ENCODE data around the gene PEF1. TPM values are rescaled to one million over a fixed set of nuclear protein-coding genes. Genes with fewer than 3 reads are reported as not detected.

PEF1 gene
- total RNA-seq, 1 donor from 2014 or later: 43.8 TPM

DNA sequence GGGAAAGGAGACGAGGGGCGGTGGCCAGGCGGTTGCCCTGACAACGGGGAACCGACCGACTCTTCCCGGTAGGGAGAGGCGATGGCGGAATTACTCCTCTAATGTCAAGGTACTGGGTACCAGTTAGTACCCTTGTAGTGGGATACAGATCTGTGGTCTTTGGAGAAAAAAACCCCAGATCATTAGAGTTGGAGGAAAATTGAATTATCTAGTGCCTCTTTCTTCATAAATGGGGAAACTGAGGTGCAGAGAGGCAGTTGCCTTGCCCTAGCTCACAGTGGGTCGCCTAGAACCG, 545 bp upstream of the PEF1 start:
- Mint-ChIP-seq H3K4me1 (peaks cover 30% of the 10 kb centered on the region), H3K27ac (peak overlapping the region; percentile 100)

DNA sequence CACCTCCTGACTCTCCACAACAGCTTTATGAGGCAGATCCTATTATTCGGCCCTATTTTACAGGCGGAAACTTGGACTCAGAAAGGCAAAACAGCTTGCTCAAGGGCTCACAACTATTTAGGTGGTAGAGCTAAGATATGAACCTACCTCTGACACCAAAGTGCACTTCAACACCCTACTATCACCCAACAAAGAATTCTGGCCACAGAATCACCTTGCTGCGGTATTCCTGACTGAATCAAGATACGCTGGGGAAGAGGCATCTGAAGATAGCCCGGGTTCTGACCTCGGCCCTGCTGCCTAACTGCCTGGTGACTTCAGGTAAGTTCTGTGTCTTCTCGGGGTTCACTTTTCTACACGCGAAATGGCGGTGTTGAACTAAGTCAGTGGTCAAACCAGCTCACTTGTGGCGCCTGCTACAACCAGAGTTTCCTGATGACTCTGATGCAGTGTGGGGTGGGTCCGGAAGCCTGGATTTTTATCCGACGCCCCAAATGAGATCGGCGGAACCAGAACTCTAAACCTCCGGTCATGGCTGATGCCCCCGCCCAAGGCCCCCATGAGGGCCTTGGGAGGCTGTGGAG, 608 bp downstream of the PEF1 start:
- no peaks in the 10 kb centered on the region for H3K36me3 Mint-ChIP-seq
- DNase-seq (ENCODE audit: low spot score in 2 of 2, unreplicated experiment in 2 of 2): no peak
- TF ChIP-seq, protein P1, sequence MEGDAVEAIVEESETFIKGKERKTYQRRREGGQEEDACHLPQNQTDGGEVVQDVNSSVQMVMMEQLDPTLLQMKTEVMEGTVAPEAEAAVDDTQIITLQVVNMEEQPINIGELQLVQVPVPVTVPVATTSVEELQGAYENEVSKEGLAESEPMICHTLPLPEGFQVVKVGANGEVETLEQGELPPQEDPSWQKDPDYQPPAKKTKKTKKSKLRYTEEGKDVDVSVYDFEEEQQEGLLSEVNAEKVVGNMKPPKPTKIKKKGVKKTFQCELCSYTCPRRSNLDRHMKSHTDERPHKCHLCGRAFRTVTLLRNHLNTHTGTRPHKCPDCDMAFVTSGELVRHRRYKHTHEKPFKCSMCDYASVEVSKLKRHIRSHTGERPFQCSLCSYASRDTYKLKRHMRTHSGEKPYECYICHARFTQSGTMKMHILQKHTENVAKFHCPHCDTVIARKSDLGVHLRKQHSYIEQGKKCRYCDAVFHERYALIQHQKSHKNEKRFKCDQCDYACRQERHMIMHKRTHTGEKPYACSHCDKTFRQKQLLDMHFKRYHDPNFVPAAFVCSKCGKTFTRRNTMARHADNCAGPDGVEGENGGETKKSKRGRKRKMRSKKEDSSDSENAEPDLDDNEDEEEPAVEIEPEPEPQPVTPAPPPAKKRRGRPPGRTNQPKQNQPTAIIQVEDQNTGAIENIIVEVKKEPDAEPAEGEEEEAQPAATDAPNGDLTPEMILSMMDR (IDR thresholded peaks at IDR 0.05; ENCODE audit: unreplicated experiment): no peak
- peak overlapping the region; percentile 100 for H3K27ac Mint-ChIP-seq
- H3K27me3 Mint-ChIP-seq (ENCODE audit: low read depth): no peaks in the 10 kb centered on the region
- H3K9me3 Mint-ChIP-seq: no peaks in the 10 kb centered on the region
- H3K4me3 Mint-ChIP-seq: peak overlapping the region; percentile 91
- peaks cover 25% of the 10 kb centered on the region for H3K4me1 Mint-ChIP-seq

More for the DNA sequence above, 545 bp upstream of the PEF1 start:
- H3K27me3 Mint-ChIP-seq (ENCODE audit: low read depth): no peaks in the 10 kb centered on the region
- no peak for DNase-seq (ENCODE audit: low spot score in 2 of 2, unreplicated experiment in 2 of 2)
- H3K36me3 Mint-ChIP-seq: no peaks in the 10 kb centered on the region
- H3K4me3 Mint-ChIP-seq: peak overlapping the region; percentile 91
- no peaks in the 10 kb centered on the region for H3K9me3 Mint-ChIP-seq
- TF ChIP-seq, protein P1 (IDR thresholded peaks at IDR 0.05; ENCODE audit: unreplicated experiment): no peak

DNA sequence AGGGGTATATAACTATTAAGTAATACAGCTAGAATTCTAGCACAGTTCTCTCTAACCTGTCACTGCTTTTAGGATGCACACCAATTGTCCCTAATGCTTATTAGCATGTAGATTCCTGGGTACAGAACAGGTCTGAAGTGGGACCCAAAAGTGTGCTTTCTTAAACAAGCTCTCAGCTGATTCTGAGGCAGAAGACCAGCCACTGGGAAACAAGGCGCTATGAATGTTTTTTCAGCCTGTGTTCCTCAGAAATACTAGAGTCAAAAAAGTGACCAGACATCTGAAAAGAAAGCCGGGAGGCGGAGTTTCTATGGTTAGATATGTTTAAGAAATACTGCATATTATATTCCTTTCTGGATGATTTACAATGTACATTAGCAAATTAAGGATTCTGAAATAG, 1.8 kb downstream of the PEF1 start:
- no peaks in the 10 kb centered on the region for H3K9me3 Mint-ChIP-seq
- DNase-seq (ENCODE audit: low spot score in 2 of 2, unreplicated experiment in 2 of 2): no peak
- H3K27me3 Mint-ChIP-seq (ENCODE audit: low read depth): no peaks in the 10 kb centered on the region
- no peaks in the 10 kb centered on the region for H3K36me3 Mint-ChIP-seq
- TF ChIP-seq, protein P1 (IDR thresholded peaks at IDR 0.05; ENCODE audit: unreplicated experiment): no peak
- no peak overlapping the region for H3K27ac Mint-ChIP-seq
- H3K4me3 Mint-ChIP-seq: no peak overlapping the region
- peaks cover 32% of the 10 kb centered on the region for H3K4me1 Mint-ChIP-seq

DNA sequence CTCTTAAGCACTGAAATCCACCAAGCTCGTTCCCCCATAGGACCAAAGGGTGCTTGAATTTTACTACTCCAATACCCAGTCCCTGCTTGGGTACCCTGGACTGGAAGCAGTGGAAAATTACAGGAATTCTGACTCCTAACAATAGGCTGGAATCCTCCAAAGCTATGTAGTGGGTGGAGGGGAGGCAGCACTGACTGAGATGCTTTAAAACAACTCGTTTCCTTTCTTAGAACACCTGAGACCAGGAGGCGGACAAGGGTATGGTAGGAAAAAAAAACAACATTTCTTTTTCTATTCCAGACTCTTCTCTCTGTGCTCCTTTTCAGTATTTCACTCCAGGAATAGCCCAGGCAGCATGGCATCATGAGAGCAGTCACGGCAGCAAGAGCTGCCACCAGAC, 2.3 kb downstream of the PEF1 start:
- no peaks in the 10 kb centered on the region for H3K9me3 Mint-ChIP-seq
- no peak overlapping the region for H3K27ac Mint-ChIP-seq
- H3K27me3 Mint-ChIP-seq (ENCODE audit: low read depth): no peaks in the 10 kb centered on the region
- no peaks in the 10 kb centered on the region for H3K36me3 Mint-ChIP-seq
- peaks cover 36% of the 10 kb centered on the region for H3K4me1 Mint-ChIP-seq
- TF ChIP-seq, protein P1 (IDR thresholded peaks at IDR 0.05; ENCODE audit: unreplicated experiment): no peak
- no peak overlapping the region for H3K4me3 Mint-ChIP-seq
- DNase-seq (ENCODE audit: low spot score in 2 of 2, unreplicated experiment in 2 of 2): no peak

DNA sequence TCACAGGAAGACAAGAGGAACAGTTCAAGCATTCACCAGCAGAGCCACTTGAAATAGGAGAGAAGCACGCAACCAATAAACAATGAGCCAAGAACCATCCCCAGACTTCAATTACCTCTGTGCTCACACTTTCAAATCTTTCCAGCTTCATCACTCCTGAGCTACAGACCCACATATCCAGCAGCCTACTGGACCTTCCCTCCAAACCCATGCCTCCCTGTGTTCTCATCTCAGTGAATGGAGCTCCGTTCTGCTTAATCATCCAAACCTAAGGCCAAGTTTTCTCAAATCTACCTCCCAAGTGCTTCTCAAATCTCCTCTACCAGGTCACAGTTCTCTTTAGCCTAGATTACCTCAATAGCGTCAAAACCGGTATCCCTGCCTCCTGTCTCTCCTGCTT, 3.7 kb downstream of the PEF1 start:
- Mint-ChIP-seq H3K36me3 (no peaks in the 10 kb centered on the region), H3K4me1 (peaks cover 32% of the 10 kb centered on the region), H3K27ac (no peak overlapping the region), H3K4me3 (no peak overlapping the region), H3K9me3 (no peaks in the 10 kb centered on the region), H3K27me3 (ENCODE audit: low read depth) (no peaks in the 10 kb centered on the region)
- TF ChIP-seq, protein P1 (IDR thresholded peaks at IDR 0.05; ENCODE audit: unreplicated experiment): no peak
- no peak for DNase-seq (ENCODE audit: low spot score in 2 of 2, unreplicated experiment in 2 of 2)

DNA sequence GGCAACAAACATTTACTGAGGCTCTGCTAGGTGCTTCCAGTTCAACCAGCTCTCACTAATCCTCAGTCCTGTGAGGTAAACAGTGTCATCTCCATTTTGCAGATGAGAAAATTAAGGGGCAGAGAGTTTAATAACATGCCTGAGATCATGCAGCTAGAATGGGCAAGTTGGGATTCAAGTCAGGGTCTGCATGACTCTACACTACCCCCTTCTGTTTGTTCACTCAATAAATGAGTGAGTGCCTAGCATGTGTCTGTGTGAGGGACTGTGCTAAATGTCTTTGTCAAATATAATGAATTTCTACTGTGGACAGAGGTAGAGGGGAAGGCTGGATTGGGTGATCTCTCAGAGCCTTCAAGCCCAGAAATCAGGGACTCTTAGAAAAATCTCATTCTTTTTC, 4.5 kb downstream of the PEF1 start:
- Mint-ChIP-seq H3K4me3 (no peak overlapping the region), H3K4me1 (peaks cover 24% of the 10 kb centered on the region), H3K27ac (no peak overlapping the region), H3K9me3 (no peaks in the 10 kb centered on the region), H3K27me3 (ENCODE audit: low read depth) (no peaks in the 10 kb centered on the region), H3K36me3 (no peaks in the 10 kb centered on the region)
- DNase-seq (ENCODE audit: low spot score in 2 of 2, unreplicated experiment in 2 of 2): no peak
- TF ChIP-seq, protein P1 (IDR thresholded peaks at IDR 0.05; ENCODE audit: unreplicated experiment): no peak
